HG02973 (cell line): ENCODE results near the gene ABHD3.
A peak's percentile ranks its signal among the peaks of the same experiment; 100 is the strongest.
"Not testable (repeated sequence)": the region's sequence is repeated elsewhere in the genome, so short reads cannot be mapped to it uniquely, and the experiment has no call there.

ENCODE experiments used
- ATAC-seq: cut with Tn5 transposase; IDR thresholded peaks from one replicate; pipeline ENCODE4 v1.9.1; 2021; ENCODE audit warnings: moderate library complexity; ENCODE audit not compliant: unreplicated experiment

ABHD3 gene

DNA sequence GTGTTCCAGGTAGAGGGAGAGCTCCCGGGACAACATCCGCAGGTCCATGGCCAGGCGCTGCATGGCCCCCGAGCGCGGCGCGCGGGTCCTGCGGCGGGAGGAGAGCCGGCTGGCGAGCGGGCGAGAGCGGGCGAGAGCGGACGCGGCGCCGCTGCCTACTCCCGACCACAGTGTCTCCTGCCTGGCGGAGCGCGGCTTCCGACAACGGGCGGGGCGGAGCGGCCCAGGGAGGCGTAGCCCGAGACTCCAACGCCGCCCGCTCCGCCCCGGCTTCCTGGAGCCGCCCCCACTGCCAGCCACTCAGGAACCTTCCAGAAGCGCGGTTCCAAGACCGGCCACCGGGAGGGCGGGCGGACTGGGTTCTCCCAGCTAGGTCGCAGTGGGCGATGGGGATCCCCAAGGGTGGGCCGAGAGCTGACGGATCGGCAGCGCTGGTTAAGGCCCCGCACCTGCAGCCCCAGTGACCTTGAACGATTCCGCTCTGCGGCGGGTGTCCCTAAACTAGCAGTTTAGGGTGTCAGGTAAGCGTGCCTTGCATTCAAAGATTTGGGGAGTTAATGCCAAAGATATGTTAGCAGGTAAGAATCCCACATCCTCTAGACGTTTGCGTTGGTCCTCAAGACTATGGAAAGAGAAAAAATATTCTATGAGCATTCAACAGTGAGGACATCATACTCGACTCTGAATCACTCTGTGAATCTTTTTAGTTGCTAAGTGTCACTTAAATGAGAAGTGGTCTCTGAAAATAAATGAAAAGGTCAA lies at the start of gene ABHD3:
TSS of gene ABHD3 (minus strand) at position 172 of the 762 bp plus-strand sequence. CDS start at position 63, 109 bp downstream.
- ATAC-seq = peak; percentile 92

DNA sequence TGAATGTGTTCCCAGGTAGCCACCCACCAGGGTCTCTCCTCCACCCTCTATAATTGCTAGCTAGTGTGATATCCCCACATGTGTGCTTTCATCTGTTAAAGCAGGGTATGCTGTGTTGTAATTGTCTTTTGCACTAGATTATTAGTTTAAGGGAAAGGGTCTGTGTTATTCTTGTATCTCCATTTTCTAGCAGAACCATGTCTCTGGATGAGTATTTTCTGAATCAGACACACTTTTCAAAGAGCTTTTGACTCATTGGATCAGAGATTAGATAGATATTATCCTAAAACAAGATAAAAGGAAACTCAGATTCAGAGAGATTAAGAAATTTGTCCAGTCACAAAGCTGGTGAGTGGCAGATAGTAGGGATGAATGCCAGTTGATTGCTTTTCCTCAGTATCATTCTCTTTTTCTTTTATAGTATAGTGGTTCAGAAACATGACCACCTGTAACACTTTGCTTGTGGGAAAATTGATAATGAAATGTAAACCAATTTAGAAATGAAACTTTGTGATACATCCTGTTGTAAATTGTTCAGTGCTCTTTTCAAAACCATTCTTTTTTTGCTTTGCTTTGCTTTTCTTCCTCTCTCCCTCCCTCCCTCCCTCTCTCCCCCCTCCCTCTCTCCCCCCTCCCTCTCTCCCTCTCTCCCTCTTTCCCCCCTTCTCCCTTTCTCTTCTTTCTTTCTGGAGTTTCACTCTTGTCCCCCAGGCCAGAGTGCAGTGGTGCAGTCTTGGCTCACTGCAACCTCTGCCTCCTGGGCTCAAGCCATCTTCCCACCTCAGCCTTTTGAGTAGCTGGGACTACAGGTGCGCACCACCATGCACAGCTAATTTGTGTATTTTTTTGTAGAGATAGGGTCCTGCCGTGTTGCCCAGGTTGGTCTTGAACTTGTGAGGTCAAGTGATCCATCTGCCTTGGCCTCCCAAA lies 43.5 kb upstream of the ABHD3 start:
- ATAC-seq = no peak

DNA sequence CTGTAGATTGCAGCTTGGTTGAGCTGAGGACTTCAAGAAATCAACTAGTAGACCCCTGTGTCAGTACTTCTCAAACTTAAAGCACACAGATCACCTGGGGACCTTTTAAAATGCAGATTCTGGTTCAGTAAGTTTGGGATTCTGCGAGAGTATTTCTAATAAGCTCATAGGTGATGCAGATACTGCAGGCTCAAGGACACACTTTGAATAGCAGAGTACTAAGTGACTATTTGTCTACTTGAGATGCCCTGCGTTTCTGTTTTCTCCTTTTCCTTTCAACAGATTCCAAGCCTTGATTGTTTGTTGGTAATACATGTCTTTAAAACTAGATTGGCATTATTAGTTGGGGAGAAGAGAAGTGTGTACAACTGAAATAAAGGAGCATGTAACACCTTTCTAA lies 42.7 kb upstream of the ABHD3 start:
- no peak for ATAC-seq

DNA sequence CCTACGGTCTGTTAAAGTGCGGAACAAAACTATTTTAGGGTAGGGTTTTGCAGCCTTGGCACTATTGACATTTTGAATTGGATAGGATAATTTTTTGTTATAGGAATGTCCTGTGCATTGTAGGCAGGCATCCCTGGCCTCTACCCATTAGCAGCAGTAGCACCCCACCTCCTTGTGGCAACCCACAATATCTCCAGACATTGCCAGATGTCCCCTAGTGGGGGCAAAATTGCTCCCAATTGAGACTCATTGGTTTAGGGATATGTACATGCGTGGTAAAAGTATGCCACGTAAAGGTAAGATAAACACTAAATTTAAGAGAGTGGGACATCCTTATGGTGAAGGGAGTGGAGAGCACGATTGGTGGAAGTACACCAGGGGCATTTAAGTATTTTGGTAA lies 40.7 kb upstream of the ABHD3 start:
- no peak for ATAC-seq

GRCh38 chr18:21743166-21743832 lies 38.7 kb upstream of the ABHD3 start:
- ATAC-seq = no peak

DNA sequence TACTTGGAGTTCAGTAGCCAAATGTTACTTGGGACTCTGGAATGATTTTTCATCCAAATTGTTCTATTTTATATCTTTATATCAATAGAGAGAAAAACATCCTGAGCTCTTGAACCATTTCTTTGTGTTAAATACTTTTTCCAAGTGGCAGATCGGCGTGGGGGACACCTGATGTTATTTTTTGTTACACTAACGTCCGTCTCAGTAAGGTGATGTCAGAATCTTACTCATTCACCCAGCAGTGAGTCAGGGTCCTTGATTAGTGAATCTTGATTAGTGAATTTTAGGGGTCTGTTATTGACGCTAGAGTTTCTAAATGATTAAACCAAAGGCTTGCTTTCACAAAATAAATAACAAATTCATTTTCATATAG lies 37.7 kb upstream of the ABHD3 start:
- ATAC-seq = no peak

DNA sequence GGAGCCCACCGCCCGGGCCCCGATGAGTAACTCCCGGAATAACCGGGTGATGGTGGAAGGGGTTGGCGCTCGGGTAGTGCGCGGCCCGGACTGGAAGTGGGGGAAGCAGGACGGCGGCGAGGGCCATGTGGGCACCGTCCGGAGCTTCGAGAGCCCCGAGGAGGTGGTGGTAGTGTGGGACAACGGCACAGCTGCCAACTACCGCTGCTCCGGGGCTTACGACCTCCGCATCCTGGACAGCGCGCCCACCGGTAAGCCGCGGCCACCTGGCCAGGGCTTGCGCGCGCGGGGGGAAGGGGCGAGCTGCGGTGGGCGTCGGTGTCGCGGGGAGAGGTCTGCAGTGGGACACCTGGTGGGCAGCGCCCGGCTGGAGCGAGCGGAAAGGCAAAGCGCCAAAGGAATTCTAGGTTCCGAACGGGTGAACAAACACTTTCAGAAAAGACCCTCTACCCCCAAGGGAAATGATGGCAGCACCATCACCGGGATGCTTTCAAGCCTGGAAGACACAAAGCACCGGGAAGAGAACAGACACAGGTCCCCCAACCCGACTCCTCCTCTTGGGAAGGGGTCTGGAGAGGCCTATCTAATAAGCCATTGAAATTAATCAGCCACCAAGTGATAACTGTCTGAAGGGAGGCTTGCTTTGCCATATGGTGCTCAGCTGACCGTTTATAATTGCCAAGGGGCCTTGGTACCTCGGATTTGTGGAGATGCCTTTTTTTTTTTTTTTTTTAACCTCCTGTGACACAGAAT lies 37.2 kb upstream of the ABHD3 start:
- ATAC-seq = peak; percentile 14

DNA sequence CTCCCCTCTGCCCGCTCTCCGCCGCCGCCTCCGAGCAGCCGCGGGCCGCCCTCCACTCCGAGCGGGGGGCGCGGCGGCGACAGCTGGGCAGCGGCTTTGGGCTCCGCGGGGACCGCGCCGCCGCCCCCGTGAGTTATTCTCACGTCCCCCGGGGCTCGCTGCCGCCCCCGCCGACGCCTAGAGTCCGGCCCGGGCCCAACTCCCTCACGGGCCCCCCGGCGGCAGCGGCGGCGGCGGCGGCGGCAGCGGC lies 36.7 kb upstream of the ABHD3 start:
- no peak for ATAC-seq

DNA sequence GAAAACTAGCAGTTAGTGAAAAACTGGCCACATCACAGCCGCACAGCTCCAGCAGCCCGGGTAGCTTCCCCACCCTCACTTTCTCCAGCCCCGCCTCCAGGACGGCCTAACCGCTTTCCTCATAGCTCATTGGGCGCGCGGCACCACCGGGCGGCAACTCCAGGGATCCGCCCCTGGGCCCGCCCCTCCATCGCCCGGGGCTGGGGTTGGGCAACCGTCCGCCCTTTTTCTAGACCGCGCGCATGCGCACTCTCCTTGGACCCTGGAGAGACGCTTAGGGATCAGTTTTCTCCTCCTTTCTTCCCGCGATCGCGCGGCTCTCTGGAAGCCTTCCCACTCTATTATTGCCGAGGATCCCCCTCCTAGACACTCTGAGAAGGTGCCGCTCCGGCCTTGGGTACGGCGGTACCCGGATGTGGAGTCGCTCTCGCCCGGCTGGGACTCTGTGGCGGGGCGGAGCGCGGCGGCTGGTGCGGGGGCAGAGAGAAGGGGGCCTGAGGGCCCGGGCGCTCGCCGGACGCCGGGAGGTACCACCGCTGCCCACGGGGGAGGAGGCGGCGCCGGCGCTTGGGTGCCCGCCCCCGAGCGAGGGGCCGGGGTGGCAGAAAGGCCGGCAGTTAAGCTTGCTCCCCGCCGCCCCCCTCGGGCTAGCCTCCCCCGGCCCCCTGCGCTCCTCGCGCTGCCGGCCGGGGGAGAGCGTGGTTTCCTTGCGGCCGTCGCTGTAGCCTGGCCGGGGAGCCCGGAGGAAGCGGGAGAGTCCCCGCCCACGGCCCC lies 36.2 kb upstream of the ABHD3 start, which contains the start of gene MIB1:
TSS of gene MIB1 (plus strand) at position 255 of the 774 bp plus-strand sequence. CDS start 792 bp downstream, outside the sequence.
- ATAC-seq = peak; percentile 98

DNA sequence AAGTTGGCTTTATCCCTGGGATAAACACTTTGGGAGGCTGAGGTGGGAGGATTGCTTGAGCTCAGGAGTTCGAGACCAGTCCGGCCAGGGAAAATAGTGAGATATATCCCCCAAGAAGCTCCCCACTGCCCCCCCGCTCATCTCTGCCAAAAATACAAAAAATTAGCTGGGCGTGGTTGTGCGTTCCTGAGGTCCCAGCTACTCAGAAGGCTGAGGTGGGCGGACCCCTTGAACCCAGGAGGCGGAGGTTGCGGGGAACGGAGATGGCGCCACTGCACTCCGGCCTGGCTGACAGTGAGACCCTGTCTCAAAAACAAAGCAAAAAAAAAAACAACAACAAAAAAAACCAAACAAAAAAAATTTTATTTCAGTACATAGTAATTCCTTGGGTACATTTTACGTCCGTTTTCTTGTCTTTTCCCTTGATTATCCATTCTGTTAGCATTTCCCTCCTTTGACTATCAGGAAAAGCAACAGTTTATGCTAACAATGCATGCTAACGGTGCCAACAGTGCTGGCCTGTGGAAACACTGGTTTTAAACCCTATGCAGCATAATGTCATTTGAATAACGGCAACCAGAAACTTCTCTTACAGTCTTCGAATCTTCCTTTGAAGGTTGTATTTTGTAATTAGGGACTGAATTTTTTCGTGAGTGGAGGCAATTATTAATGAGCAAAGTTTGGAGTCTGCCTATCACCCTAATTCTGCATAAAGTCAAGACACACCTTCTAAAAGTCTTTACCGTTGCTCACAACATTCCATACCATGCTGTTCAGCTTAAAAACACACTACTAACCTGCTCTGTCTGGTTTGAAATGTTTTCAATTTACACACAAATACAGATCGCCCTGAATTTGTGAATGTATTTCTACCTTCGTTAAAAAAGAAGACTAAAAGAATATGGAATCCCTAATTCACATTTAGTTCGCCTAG lies 35.3 kb upstream of the ABHD3 start:
- ATAC-seq = peak; percentile 10

DNA sequence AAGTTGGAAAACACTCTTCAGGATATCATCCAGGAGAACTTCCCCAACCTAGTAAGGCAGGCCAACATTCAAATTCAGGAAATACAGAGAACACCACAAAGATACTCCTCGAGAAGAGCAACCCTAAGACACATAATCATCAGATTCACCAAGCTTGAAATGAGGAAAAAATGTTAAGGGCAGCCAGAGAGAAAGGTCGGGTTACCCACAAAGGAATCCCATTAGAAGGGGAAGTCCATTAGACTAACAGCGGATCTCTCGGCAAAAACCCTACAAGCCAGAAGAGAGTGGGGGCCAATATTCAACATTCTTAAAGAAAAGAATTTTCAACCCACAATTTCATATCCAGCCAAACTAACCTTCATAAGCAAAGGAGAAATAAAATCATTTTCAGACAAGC lies 32.4 kb upstream of the ABHD3 start:
- not testable (repeated sequence) for ATAC-seq

- no peak for ATAC-seq
These were observed 31.0 kb upstream of the ABHD3 start for GRCh38 chr18:21735452-21736015.

GRCh38 chr18:21733011-21733410 lies 28.4 kb upstream of the ABHD3 start:
- ATAC-seq = no peak

DNA sequence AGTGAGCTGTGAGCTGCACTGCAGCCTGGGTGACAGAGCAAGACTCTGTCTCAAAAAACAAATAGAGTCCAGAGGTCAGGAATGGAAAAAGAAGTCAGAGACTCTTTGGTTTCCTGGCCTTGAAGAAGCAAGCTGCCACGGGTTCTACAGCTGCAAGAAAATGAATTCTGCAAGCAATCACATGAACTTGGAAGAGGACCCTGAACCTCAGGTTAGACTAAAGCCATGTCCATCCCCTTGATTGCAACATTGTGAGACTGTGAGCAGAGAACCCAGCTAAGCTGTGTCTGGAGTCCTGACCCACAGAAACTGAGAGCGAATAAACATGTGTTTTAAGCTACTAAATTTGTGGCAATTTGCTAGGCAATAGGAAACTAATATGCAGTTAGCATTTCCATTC lies 23.1 kb upstream of the ABHD3 start:
- no peak for ATAC-seq

- no peak for ATAC-seq
These were observed 20.6 kb upstream of the ABHD3 start for GRCh38 chr18:21725201-21725600.

- no peak for ATAC-seq
These were observed 18.1 kb upstream of the ABHD3 start for GRCh38 chr18:21722687-21723086.

DNA sequence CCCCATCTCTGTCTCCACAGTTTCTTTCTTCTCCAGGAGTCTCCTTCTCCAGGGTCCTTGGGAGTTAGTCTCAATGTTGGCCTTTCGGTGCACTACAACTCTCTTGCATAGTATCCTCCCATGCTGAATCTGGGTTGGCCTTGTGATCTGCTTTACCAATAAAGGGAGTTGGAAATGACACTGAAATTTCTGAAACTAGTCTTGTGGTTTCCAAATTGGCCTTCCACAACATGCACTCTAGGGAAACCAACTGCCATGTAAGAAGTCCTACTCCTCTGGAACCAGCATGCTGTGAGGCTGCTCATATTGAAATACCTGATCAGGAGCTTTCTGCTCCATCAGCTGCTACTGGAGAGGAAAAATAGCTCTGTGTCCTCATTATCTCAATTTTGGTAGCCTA lies 9.9 kb upstream of the ABHD3 start:
- no peak for ATAC-seq

- ATAC-seq = not testable (repeated sequence)
These were observed 2.6 kb upstream of the ABHD3 start for GRCh38 chr18:21707130-21707529.

DNA sequence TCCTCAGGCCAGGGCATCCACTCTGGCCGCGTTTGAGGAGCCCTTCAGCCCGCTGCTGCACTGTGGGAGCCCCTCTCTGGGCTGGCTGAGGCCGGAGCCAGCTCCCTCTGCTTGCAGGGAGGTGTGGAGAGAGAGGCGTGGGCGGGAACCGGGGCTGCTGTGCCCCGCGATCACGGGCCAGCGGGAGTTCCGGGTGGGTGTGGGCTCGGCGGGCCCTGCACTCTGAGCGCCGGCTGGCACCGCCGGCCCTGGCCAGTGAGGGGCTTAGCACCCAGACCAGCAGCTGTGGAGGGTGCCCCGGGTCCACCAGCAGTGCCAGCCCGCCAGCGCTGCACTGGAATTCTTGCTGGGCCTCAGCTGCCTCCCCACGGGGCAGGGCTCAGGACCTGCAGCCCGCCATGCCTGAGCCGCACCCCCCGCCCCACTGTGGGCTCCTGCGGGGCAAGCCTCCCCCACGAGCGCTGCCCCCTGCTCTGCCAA lies 1.9 kb upstream of the ABHD3 start:
- no peak for ATAC-seq
